ENCODE measurements around the gene ENTR1.

The ENTR1 gene

DNA sequence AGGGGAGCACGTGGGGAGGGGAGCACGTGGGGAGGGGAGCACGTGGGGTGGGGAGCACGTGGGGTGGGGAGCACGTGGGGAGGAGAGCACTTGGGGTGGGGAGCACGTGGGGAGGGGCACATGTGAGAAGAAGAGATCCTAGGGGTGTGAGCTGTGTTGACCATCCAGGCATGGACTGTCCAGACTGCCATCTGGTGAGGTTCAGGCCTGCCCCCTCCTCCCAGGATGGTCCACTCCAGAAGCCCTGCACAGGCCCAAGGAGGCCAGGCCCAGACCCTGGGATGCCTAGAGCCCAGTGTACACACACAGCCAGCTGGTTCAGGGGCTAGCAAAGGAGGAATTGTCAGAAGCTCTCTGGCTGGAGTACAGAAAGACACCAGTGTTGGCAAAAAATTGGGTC lies 12.8 kb downstream of the ENTR1 start:
- no peak for DNase-seq (ENCODE audit: low read depth)

DNA sequence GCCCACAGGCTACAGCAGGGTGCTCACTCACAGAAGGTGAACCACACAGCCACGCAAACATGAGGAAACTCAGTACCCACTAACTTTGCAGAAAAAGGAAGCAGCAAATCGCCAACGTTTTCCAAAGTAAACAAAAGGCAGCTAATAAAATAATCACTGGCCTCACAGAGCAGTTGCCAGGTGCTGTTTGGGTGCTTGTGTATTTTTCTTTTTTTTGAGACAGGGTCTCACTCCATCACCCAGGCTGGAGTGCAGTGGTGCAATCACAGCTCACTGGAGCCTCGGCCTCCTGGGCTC lies 14.2 kb downstream of the ENTR1 start:
- DNase-seq (ENCODE audit: low read depth), result no peak

GRCh38 chr9:136395345-136396218 lies 14.8 kb downstream of the ENTR1 start:
- DNase-seq (ENCODE audit: low read depth), result no peak

DNA sequence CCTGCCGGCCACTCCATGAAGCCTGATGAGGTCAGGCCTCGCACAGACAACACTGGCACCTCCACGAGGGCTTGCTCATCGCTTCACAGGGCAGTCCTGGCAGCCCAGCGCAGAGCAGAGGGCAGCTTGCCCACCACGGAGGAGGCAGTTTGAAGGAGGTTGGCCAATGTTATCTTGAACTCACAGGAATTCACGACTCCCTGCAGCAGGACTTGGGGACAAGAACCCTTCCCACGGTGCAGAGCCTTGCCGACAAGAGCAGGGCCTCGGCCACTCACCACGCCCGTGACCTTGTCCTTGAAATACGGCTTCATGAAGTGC lies 15.4 kb downstream of the ENTR1 start:
- no peak for DNase-seq (ENCODE audit: low read depth)

- no peak for DNase-seq (ENCODE audit: low read depth)
Measured at GRCh38 chr9:136394312-136395019, 15.9 kb downstream of the ENTR1 start.

- DNase-seq (ENCODE audit: low read depth), result no peak
Measured at GRCh38 chr9:136393531-136393930, 16.9 kb downstream of the ENTR1 start.

- DNase-seq (ENCODE audit: low read depth), result no peak
Measured at GRCh38 chr9:136392538-136393449, 17.6 kb downstream of the ENTR1 start.

DNA sequence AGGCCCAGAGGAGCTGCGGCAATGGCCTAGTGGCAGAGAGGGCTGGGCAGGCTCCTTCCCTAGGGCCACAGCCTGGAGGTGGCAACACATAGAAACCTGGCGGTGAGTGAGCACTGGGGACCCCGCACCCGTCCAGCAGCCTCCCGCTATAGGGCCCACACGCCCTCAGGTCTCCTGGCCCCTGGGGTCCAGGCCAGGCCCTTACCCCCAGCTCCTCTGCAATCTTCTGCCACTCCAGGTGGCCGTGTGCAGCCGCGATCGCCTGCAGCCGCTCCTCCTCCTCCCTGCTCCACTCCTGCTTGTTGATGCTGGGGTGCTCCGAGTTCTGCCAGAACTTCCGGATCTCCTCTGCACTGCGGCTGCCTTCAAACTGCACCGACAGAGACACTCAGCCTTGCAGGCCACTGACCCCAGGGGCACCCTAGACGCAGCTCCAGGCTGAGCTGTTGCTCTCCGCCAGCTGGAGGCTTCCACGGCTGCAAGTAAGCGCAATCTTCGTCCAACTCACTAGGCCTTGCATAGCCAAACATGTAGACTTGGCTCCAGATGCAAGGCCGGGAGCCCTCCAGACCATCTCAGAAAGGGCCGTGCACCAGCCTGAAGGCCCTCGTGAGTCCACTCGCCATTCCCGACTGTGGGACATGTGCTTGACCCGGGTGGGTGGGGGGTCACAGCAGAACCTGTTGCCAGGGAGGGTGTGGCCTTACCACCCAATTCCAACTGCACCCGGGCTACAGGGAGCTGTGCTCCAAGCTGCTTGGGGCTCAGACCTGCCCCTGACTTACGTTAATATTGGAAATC lies 18.5 kb downstream of the ENTR1 start:
- no peak for DNase-seq (ENCODE audit: low read depth)

- no peak for DNase-seq (ENCODE audit: low read depth)
Measured at GRCh38 chr9:136389396-136389795, 21.0 kb downstream of the ENTR1 start.

DNA sequence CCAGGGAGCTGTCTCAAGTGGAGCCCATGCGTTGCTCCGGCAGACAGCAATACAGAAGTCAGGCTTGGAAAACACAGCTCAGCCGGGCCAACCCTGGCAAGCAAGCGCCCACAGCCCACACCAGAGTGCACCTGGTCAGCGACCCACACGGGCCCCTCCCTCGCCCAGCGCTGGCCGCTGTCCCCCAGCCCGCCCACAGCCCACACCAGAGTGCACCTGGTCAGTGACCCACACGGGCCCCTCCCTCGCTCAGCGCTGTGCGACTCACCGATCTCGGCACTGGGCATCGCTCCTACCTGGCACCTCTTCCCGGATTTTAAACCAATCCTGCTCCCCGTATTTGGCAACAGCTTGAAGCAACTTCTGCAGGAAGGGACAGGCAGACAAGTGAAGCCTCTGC lies 23.2 kb downstream of the ENTR1 start:
- DNase-seq (ENCODE audit: low read depth), result no peak

DNA sequence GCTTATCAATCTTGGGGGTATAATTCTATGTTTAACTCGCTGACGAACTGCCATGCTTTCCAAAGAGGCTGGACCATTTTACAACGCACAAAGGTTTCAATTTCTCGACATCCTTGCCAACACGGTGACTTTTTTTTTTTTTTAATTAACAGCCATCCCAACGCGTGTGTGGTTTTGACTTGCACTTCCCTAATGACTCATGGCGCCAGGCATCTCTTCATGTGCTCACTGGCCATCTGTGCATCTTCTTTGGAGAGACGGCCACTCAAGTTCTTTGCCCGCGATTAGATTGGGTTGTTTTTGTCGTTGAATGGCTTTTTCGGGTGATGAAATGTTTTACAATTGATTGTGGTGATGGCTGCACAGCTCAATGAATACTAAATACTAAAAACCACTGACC lies 24.4 kb downstream of the ENTR1 start:
- no peak for DNase-seq (ENCODE audit: low read depth)

DNA sequence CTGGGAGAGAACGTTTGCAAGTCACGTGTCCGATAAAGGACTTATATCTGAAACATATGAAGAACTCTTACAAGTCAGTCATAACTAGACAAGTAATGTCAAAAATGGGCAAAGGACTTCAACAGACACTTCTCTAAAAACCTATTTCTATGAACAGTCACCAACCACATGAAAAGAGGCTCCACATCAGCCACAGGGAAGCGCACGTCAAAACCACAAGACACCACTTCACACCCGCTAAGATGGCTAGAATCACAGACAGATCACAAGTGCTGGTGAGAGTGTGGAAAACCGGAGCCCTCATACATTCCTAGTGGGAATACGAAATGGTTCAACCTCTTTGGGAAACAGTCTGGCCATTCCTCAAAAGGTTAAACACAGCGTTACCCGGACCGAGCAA lies 25.4 kb downstream of the ENTR1 start:
- DNase-seq (ENCODE audit: low read depth), result no peak

DNA sequence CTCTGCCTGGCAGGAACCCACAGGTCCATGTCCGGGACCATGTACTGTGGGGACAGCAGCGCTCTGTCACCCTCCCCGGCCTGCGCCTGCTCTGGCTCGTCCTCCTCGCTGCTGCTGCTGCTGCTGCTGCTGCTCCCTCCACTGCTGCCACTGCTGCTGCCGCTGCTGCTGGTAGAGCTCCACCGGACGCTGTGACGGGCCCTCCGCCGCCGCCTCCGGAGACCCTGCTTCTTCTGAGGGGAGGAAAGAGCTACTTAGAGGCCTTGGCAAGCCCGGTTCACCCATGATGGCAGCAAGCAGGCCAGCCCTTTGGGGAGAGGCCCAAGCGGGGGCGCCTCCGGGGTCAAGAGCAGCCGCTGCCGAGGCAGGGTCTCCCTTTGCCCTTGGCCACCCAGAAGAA lies 27.0 kb downstream of the ENTR1 start:
- no peak for DNase-seq (ENCODE audit: low read depth)

- no peak for DNase-seq (ENCODE audit: low read depth)
Measured at GRCh38 chr9:136381966-136382513, 28.4 kb downstream of the ENTR1 start.

DNA sequence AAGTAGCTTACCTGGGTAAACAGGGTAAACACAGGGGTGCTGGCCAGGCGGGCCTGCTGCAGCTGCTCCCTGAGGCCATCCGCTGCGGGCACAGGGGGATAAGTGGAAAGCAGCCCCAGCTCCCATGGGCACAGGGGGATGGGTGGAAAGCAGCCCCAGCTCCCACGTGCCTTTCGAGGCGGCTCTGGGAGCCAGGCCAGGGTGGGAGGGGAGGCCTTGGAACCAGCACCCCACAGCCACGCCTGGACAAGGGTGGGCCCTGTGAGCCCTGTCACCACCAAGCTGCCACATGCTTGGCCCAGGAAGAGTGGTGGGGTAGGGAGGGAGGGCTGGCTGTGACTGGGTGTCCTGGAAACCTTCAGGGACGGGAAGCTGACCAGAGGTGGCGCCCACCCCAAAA lies 29.1 kb downstream of the ENTR1 start:
- no peak for DNase-seq (ENCODE audit: low read depth)

GRCh38 chr9:136380381-136380780 lies 30.0 kb downstream of the ENTR1 start:
- DNase-seq (ENCODE audit: low read depth), result no peak

GRCh38 chr9:136379891-136380290 lies 30.5 kb downstream of the ENTR1 start:
- DNase-seq (ENCODE audit: low read depth), result no peak

GRCh38 chr9:136379401-136379800 lies 31.0 kb downstream of the ENTR1 start:
- no peak for DNase-seq (ENCODE audit: low read depth)

DNA sequence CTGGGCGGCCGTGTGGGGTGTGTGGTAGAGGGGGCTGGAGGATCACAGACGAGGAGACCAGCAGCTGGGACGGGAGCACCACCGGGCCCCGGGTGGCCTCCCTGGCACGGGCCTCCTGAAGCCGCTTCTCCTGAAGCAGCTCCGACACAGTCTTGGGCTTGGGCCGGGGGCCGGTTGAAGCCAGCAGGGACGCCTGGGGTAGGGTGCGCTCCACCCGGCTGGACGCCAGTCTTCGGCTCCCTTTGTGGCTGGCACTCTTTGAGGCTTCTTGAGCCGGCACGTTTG lies 31.5 kb downstream of the ENTR1 start:
- DNase-seq (ENCODE audit: low read depth), result no peak

DNA sequence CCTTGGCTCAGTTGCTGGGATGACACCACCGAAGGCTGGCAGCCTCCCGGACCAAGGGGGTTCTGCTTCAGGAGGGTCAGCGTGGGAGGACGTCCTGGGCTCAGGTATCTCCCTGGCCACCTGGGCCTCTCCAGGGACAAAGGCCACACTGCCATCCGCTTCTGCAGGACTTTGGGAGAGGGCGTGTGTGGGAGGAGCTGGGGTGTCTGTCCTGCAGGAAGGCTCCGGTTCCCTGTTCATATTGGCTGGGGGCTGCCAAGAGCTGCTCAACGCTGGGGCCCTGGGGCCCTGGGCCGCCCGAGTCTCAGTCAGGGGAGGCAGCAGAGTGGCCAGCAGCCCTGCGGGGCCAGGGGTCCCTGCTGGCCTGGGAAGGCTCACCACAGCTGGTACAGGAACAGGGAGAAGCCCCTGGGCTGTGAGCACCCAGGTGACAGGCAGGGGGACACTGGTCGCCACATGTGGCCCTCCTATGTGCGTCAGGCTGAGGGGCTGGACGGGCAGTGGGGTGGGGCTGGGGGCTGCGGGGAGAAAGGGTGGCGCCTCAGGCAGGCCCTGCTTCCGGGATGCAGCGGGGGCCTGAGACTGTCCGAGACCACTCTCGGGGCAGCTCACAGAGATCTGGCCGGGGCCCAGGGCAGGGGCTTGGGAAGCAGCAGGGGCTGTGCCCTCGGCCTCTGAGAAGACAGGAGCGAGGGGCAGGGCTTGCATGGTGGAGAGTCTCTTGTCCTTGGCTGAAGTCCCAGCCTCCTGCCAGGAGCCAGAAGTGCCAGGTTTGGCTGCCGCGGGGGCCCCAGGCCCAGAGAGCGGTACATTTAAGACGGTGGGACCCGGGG lies 32.0 kb downstream of the ENTR1 start:
- DNase-seq (ENCODE audit: low read depth), result no peak
